GM12878 (cell line): Measurements from ENCODE around the gene PEAR1. TPM values are rescaled to one million over a fixed set of nuclear protein-coding genes. Genes with fewer than 3 reads are reported as not detected.

Experiments used
- CREM ChIP-seq: IDR thresholded peaks from 2 replicates; pipeline ENCODE4 v1.6.1; 2014; ENCODE audit warnings: antibody characterized with exemption, low read depth
- GATAD2B ChIP-seq: fragments of 450-650 bp; conservative IDR thresholded peaks from 2 replicates; pipeline ENCODE4 v1.6.1; 2017; ENCODE audit warnings: low read depth, mild to moderate bottlenecking, moderate library complexity
- HDGF ChIP-seq: fragments of 450-650 bp; IDR thresholded peaks from 2 replicates; pipeline ENCODE4 v1.6.1; 2016; ENCODE audit warnings: antibody characterized with exemption
- NFIC ChIP-seq: IDR thresholded peaks from 2 replicates; pipeline ENCODE4 v1.6.1; 2012; ENCODE audit warnings: low read depth, mild to moderate bottlenecking, inconsistent platforms, low read length, moderate library complexity
- NR2C2 ChIP-seq: IDR thresholded peaks from 2 replicates; pipeline ENCODE4 v1.6.1; 2011; ENCODE audit warnings: borderline replicate concordance, low read depth; ENCODE audit not compliant: control insufficient read depth, insufficient read length
- NR2F1 ChIP-seq: fragments of 450-650 bp; conservative IDR thresholded peaks from 2 replicates; pipeline ENCODE4 v1.6.1; 2017; ENCODE audit warnings: mild to moderate bottlenecking
- PKNOX1 ChIP-seq: fragments of 450-650 bp; IDR thresholded peaks from 2 replicates; pipeline ENCODE4 v1.6.1; 2016; ENCODE audit warnings: mild to moderate bottlenecking
- RB1 ChIP-seq: fragments of 450-650 bp; formaldehyde crosslinking; IDR thresholded peaks from 2 replicates; pipeline ENCODE4 v1.6.1; 2017; ENCODE audit warnings: mild to moderate bottlenecking, borderline replicate concordance
- RELB ChIP-seq: fragments of 450-650 bp; IDR thresholded peaks from 2 replicates; pipeline ENCODE4 v1.6.1; 2017; ENCODE audit warnings: low read depth, mild to moderate bottlenecking, moderate library complexity
- SUZ12 ChIP-seq: fragments of 200-600 bp; sonication (generic); IDR thresholded peaks from one replicate; pipeline ENCODE4 v1.6.1; 2018; ENCODE audit warnings: antibody characterized with exemption, mild to moderate bottlenecking; ENCODE audit not compliant: unreplicated experiment
- WRNIP1 ChIP-seq: IDR thresholded peaks from 2 replicates; pipeline ENCODE4 v1.6.1; 2011; ENCODE audit warnings: low read depth, low read length, improper control_type of control experiment, borderline replicate concordance
- ZBTB11 ChIP-seq: fragments of 450-650 bp; formaldehyde crosslinking; IDR thresholded peaks from 2 replicates; pipeline ENCODE4 v1.5.0; 2022; ENCODE audit warnings: mild to moderate bottlenecking, missing genetic modification characterization
- polyA plus RNA-seq, 11 experiments: library from polyadenylated mRNA; depleted of rRNA in 4 of 11; unstranded in 6 of 11; stranded (reverse) in 5 of 11; fragments of >200 nt; fragmentation: Nextera tagmentation in 4 of 11; fragmentation: Illumina TruSeq in 1 of 11; extraction: Ambion mirVana in 4 of 11; extraction: Trizol in 1 of 11; gene quantifications; 1 replicate in 1 of 11; 2 replicates in 10 of 11; pipeline versions ENCODE4 v1.2.1 to v1.2.3, GENCODE V29; 2011 to 2016; ENCODE audit warnings: inconsistent platforms in 2 of 11, missing spikeins in 2 of 11, low read depth in 1 of 11
- total RNA-seq, 4 experiments: library from RNA; depleted of rRNA in 3 of 4; stranded (reverse); fragments of >200 nt in 3 of 4; fragmentation: Illumina TruSeq in 1 of 4; extraction: Trizol in 1 of 4; gene quantifications; 2 replicates each; pipeline versions ENCODE4 v1.2.1 to v1.2.3, GENCODE V29; 2013 to 2021
- TF ChIP-seq, protein P1 (sequence below): fragments of 450-650 bp; IDR thresholded peaks from 2 replicates; pipeline ENCODE4 v1.6.1; 2016; ENCODE audit warnings: mild to moderate bottlenecking, moderate library complexity, borderline replicate concordance
- TF ChIP-seq, protein P2 (sequence below): fragments of 450-650 bp; IDR thresholded peaks from 2 replicates; pipeline ENCODE4 v1.6.1; 2017; ENCODE audit warnings: mild to moderate bottlenecking

Gene PEAR1
- total and polyA plus RNA-seq, 10 of the 15 experiments (the other 5 are each of a cell fraction or from before 2014, with no cell fraction given): not detected

- TF ChIP-seq, protein P1, sequence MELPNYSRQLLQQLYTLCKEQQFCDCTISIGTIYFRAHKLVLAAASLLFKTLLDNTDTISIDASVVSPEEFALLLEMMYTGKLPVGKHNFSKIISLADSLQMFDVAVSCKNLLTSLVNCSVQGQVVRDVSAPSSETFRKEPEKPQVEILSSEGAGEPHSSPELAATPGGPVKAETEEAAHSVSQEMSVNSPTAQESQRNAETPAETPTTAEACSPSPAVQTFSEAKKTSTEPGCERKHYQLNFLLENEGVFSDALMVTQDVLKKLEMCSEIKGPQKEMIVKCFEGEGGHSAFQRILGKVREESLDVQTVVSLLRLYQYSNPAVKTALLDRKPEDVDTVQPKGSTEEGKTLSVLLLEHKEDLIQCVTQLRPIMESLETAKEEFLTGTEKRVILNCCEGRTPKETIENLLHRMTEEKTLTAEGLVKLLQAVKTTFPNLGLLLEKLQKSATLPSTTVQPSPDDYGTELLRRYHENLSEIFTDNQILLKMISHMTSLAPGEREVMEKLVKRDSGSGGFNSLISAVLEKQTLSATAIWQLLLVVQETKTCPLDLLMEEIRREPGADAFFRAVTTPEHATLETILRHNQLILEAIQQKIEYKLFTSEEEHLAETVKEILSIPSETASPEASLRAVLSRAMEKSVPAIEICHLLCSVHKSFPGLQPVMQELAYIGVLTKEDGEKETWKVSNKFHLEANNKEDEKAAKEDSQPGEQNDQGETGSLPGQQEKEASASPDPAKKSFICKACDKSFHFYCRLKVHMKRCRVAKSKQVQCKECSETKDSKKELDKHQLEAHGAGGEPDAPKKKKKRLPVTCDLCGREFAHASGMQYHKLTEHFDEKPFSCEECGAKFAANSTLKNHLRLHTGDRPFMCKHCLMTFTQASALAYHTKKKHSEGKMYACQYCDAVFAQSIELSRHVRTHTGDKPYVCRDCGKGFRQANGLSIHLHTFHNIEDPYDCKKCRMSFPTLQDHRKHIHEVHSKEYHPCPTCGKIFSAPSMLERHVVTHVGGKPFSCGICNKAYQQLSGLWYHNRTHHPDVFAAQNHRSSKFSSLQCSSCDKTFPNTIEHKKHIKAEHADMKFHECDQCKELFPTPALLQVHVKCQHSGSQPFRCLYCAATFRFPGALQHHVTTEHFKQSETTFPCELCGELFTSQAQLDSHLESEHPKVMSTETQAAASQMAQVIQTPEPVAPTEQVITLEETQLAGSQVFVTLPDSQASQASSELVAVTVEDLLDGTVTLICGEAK: no peak
- no peak for TF ChIP-seq SUZ12
- no peak for TF ChIP-seq GATAD2B
- TF ChIP-seq NR2C2: no peak
- TF ChIP-seq WRNIP1: no peak
- TF ChIP-seq PKNOX1: no peak
- no peak for TF ChIP-seq NR2F1
- TF ChIP-seq ZBTB11 (CRISPR knock-in tag): no peak
- no peak for TF ChIP-seq RELB
- no peak for TF ChIP-seq HDGF
- TF ChIP-seq, protein P2, sequence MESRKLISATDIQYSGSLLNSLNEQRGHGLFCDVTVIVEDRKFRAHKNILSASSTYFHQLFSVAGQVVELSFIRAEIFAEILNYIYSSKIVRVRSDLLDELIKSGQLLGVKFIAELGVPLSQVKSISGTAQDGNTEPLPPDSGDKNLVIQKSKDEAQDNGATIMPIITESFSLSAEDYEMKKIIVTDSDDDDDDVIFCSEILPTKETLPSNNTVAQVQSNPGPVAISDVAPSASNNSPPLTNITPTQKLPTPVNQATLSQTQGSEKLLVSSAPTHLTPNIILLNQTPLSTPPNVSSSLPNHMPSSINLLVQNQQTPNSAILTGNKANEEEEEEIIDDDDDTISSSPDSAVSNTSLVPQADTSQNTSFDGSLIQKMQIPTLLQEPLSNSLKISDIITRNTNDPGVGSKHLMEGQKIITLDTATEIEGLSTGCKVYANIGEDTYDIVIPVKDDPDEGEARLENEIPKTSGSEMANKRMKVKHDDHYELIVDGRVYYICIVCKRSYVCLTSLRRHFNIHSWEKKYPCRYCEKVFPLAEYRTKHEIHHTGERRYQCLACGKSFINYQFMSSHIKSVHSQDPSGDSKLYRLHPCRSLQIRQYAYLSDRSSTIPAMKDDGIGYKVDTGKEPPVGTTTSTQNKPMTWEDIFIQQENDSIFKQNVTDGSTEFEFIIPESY: no peak
- no peak for TF ChIP-seq CREM
- no peak for TF ChIP-seq RB1
- no peak for TF ChIP-seq NFIC
- TF ChIP-seq, all 136 proteins: peak for 0
These were observed 12.4 kb upstream of the PEAR1 start (continued) for GRCh38 chr1:156881101-156881500.
